GM12878 (cell line): ENCODE results near the gene OLA1.

Experiments used
- ATF3 ChIP-seq: IDR thresholded peaks from 2 replicates; pipeline ENCODE4 v1.6.1; 2011; ENCODE audit warnings: low read depth, mild to moderate bottlenecking, low read length, moderate library complexity, borderline replicate concordance; ENCODE audit errors: extremely low read depth
- CHD4 ChIP-seq: fragments of 200-600 bp; sonication (generic); IDR thresholded peaks from 2 replicates; pipeline ENCODE4 v1.6.1; 2016; ENCODE audit warnings: mild to moderate bottlenecking
- CTCF ChIP-seq, 3 experiments: IDR thresholded peaks in 2 of 3; conservative IDR thresholded peaks in 1 of 3; 2 replicates each; pipeline ENCODE4 v1.5.1; 2011; ENCODE audit warnings: low read depth in 3 of 3, low read length in 3 of 3, mild to moderate bottlenecking in 3 of 3, control low read depth in 2 of 3, moderate library complexity in 2 of 3, inconsistent platforms in 1 of 3, mixed read lengths in 1 of 3; ENCODE audit not compliant: control insufficient read depth in 2 of 3, insufficient read depth in 1 of 3; ENCODE audit errors: extremely low read depth in 1 of 3
- EZH2 ChIP-seq: IDR thresholded peaks from 2 replicates; pipeline ENCODE4 v1.6.1; 2012; ENCODE audit warnings: low read depth, mild to moderate bottlenecking, control low read depth, inconsistent platforms, low read length, borderline replicate concordance; ENCODE audit not compliant: control insufficient read depth
- IRF4 ChIP-seq: IDR thresholded peaks from 2 replicates; pipeline ENCODE4 v1.6.1; 2011; ENCODE audit warnings: low read depth, low read length
- NFXL1 ChIP-seq: fragments of 450-650 bp; IDR thresholded peaks from 2 replicates; pipeline ENCODE4 v1.6.1; 2017; ENCODE audit warnings: antibody characterized with exemption, mild to moderate bottlenecking, borderline replicate concordance
- ZBTB33 ChIP-seq: fragments of 450-650 bp; IDR thresholded peaks from 2 replicates; pipeline ENCODE4 v1.6.1; 2017; ENCODE audit warnings: mild to moderate bottlenecking

GRCh38 chr2:174281736-174282135, 33.4 kb upstream of the OLA1 start:
- TF ChIP-seq CTCF (IDR thresholded peaks at IDR 0.05 in 2 of 3, conservative IDR thresholded peaks at IDR 0.05 in 1 of 3; ENCODE audit: control insufficient read depth in 2 of 3, extremely low read depth in 1 of 3, insufficient read depth in 1 of 3, low read depth in 3 of 3, low read length in 3 of 3), result no peak
- TF ChIP-seq NFXL1, result no peak
- no peak for TF ChIP-seq CHD4
- no peak for TF ChIP-seq ATF3
- no peak for TF ChIP-seq ZBTB33
- TF ChIP-seq IRF4, result no peak
- no peak for TF ChIP-seq EZH2
